Glomerular visceral epithelial cell (primary cell): ENCODE measurements around the gene AXIN1.
"Not testable (repeated sequence)": the region's sequence is repeated elsewhere in the genome, so short reads cannot be mapped to it uniquely, and the experiment has no call there.

Source experiments
- DNase-seq: peaks from one replicate; pipeline ENCODE4 v3.0.0-alpha.2; 2016; ENCODE audit errors: extremely low spot score

AXIN1 gene, protein sequence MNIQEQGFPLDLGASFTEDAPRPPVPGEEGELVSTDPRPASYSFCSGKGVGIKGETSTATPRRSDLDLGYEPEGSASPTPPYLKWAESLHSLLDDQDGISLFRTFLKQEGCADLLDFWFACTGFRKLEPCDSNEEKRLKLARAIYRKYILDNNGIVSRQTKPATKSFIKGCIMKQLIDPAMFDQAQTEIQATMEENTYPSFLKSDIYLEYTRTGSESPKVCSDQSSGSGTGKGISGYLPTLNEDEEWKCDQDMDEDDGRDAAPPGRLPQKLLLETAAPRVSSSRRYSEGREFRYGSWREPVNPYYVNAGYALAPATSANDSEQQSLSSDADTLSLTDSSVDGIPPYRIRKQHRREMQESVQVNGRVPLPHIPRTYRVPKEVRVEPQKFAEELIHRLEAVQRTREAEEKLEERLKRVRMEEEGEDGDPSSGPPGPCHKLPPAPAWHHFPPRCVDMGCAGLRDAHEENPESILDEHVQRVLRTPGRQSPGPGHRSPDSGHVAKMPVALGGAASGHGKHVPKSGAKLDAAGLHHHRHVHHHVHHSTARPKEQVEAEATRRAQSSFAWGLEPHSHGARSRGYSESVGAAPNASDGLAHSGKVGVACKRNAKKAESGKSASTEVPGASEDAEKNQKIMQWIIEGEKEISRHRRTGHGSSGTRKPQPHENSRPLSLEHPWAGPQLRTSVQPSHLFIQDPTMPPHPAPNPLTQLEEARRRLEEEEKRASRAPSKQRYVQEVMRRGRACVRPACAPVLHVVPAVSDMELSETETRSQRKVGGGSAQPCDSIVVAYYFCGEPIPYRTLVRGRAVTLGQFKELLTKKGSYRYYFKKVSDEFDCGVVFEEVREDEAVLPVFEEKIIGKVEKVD

DNA sequence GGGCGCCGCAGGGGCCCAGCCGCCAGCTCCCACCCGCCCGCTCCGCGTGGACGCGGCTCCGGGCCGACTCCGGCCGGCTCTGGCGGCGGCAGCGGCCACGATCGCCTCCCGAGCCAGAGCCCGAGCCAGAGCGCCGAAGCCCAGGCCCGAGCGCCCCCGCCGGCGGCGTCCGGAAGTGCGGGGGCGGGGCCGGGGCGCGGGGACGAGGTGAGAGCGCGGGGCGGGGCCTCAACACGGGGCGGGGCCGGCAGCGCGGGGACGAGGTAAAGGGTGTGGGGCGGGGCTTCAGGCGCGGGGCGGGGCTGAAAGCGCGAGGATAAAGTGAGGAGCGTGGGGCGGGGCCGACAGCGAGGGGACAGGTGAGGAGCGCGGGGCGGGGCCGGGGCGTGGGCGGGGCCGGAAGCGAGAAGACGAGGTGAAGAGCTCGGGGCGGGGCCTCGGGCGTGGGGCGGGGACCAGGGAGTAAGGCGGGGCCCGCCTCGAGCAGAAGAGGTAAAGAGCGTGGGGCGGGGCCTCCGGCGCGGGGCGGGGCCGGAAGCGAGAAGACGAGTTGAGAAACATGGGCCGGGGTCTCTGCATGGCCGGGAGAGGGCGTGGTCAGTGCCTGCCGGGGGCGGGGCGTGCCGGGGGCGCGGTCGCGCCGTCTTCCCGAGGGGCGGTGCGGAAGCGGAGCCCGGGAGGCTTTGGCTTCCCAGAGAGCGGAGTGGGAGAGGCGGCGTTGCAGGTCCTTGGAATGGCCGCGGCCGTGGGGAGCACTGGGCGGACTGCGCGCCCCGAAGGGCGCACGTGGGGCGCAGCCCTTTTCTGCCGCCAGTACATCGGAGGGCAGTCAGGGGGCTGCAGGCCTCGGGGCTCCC lies at the start of gene AXIN1:
TSS of gene AXIN1 (minus strand) at position 177 of the 857 bp plus-strand sequence. CDS start 5,698 bp downstream, outside the sequence.
- peak; percentile 99 for DNase-seq

DNA sequence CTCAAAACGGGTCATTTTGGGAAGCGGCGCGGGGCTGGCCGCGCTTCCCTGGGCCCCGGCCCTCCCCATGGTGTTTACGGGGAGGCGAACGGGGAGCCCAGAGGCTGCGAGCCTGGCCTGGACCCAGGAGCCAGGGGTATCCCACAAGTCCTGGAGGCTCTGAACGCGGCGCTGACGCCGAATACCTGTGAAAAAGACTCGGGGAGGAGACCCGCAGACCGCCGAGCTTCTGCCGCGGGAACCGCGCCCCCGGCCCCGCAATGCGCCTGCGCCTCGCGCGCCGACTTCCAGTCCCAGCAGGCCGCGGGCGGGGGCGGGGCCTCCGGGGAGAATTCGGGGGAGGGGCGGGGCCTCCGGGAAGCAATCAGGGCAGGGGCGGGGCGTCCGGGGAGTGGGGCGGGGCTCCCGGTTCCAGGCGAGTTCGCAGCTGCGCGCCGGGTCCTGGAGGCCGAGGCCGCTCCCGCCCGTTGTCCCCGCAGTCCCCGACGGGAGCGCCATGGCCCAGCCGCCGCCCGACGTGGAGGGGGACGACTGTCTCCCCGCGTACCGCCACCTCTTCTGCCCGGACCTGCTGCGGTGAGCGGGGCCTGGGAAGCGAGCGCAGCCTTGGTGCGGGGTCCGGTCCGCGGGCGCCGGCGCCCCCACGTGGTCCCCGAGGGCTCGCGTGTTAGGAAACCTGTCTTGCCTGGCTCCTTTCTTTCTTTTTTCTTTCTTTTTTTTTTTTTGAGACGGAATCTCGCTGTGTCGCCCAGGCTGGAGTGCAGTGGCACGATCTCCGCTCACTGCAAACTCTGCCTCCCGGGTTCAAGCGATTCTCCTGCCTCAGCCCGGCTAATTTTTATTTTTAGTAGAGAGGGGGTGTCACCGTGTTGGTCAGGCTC lies 49.2 kb upstream of the AXIN1 start, which contains the start of gene DECR2:
TSS of gene DECR2 (plus strand) at position 418 of the 881 bp plus-strand sequence. CDS start at position 497, 79 bp downstream.
- peak; percentile 93 for DNase-seq

DNA sequence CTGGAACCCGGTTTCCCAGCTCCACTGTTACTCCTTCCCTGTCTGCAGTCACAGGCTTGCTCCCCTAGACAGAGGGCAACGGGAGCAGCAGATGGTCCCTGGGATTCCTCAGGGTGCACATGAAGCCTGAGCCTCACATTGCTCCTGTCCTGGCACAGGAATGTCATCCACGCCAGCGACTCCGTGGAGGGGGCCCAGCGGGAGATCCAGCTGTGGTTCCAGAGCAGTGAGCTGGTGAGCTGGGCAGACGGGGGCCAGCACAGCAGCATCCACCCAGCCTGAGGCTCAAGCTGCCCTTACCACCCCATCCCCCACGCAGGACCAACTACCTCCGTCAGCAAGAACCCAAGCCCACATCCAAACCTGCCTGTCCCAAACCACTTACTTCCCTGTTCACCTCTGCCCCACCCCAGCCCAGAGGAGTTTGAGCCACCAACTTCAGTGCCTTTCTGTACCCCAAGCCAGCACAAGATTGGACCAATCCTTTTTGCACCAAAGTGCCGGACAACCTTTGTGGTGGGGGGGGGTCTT lies 47.6 kb upstream of the AXIN1 start:
- DNase-seq = no peak

DNA sequence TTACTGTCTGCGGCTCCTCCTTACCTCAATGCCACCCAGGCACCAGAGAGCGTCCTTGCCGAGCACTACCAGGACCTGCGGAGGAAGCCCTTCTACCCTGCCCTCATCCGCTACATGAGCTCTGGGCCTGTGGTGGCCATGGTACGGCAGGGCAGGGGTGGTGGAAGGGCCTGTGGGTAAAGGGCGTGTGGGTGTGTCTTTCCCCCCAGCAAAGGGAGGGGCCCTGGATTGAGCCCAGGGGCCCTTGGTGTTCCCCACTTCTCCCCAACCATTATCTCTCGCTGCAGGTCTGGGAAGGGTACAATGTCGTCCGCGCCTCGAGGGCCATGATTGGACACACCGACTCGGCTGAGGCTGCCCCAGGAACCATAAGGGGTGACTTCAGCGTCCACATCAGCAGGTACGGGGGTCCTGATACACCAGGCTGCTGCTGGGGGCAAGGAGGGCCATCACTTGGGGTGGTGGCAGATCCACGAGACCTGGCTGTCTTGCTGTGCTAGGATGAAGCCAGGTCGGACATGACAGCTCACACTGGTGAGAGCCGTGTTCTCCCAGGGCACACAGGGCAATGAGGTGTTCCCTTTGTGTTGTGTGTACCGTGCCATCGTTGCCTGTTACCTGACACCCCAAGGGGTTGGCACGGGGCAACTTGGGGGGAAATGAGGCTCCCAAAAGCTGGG lies 47.0 kb upstream of the AXIN1 start:
- DNase-seq = no peak

DNA sequence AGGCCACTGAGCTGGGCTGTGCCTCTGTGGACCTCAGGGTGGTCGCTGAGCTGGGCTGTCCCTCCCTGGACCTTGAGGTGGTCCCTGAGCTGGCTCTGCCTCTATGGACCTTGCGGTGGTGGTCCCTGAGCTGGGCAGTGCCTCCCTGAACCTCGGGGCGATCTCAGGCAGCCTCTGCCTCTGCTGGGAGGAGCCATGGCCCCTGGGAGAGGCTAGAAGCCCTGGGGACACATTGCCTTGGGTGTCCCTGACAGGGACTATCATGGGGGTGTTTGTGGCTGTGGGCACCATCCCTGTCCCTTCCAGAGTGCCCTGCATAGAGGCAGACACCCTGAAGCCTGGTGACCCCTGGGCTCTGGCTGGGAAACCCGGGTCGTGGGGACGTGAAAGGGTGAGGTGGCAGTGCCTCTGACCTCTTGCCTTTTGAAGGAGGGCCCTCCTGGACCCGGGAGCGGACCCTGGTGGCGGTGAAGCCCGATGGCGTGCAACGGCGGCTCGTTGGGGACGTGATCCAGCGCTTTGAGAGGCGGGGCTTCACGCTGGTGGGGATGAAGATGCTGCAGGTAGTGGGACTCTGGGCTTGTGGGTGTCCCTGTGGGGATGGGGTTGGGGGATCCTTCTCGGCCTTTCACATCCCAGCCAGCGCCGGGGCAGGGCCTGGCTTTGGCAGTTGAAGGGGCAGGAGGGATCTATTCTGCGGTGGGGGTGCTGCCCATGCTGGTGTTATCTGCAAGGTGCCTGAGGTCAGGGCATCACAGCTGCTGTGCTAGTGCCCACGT lies 46.2 kb upstream of the AXIN1 start:
- no peak for DNase-seq

DNA sequence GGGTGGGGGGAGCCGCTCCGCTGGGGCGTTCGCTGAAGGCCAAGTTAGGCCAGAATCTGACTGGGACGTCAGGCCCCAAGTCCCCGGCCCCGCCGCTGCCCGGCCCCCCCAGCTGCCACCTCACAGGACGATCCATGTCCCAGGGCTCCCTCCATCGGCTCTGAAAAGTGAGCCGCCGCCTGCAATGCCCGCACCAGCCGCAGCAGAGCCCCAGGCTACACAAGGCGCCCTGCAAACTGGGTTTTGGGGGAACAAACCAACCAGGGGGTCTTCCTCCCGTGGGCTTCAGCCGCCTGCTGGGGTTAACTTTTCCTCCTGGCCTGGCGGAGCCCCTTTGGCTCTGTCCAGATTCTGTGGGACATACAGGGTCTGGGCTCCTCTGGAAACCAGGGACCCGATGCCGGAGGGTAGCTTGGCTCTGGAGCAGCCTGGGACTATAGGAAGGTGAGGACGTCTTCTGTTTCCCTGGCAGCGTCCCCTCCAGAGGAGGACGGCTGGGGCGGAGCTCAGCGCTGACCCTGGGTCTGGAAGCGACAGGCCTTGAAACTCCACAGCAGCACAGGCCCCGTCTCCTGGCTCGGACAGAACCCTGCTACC lies 45.3 kb upstream of the AXIN1 start:
- DNase-seq = peak; percentile 46

DNA sequence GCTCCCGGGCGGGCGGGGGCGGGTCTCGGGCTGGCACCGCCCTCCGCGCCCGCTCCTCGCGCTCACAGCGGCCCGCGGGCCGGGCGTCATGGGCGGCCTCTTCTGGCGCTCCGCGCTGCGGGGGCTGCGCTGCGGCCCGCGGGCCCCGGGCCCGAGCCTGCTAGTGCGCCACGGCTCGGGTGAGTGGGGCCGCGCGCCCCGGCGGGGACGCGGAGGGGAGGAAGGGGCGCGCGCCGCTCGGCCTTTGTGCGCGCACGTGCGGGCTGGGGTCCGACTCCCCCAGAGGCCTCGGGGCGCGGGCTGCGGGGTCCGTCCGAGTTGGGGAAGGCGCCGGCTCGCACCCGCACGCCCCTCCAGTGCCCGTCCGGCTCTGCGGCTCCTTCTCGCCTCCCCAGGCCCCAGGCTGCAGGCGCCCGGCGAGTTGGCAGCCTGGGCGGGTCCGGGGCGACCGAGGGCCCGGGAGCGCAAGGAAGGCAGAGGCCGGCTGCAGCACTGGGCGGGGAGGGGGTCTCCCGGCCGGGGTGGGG lies 44.7 kb upstream of the AXIN1 start, which contains the start of gene NME4:
TSS of gene NME4 (plus strand) at position 65 of the 527 bp plus-strand sequence. CDS start at position 89, 24 bp downstream.
- no peak for DNase-seq

DNA sequence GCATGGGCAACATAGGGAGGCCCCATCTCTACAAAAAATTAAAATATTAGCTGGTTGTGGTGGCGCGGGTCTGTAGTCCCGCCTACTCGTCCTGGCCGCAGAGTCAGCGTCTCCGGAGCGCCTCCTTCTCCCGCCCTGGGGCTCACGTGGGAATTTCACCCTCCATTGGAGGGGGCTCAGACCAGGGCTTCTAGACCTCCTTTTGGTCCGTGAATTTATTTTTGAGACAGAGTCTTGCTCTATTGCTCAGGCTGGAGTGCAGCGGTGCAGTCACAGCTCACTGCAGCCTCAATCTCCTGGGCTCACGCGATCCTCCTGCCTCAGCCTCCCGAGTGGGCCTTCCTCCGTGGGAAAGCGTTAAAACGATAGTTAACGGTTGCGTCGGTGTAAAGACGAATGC lies 44.1 kb upstream of the AXIN1 start:
- no peak for DNase-seq

DNA sequence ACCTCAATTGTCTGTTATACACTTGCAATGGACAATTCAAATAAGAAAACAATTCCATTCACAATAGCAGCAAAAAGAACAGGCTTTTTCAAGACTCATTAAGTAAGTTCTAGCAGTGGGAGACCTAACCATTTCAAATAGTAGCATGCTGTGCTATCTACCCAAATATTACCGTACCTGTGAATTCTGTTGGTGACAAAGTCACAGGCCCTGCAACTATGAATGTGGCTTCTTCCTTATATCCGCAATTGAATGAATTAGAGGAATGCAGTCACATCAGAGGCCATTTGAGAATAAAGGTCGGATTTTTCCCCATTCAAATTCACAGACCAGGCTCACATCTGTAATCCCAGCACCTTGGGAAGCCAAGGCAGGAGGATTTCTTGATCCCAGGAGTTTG lies 43.7 kb upstream of the AXIN1 start:
- DNase-seq = no peak

DNA sequence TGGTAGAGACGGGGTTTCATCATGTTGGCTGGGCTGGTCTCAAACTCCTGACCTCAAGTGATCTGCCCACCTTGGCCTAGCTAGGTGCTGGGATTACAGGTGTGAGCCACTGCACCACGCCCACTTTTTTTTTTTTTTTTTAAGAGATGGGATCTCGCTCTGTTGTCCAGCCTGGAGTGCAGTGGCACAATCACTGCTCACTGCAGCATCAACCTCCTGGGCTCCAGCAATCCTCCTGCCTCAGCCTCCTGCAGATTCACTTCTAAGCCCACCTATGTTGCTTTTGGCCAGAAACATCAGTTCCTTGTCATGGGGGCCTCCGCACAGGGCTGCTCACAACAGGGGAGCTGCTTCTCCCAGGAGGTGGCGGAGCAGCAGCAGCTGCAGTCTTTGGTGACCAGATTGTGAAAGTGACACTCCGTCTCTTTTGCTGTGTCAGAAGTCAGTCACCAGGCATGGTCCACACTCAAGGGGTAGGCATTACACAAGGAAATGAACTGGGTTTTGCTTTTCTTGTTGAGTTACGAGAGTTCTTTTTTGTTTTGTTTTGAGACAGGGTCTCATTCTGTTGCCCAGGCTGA lies 40.0 kb upstream of the AXIN1 start:
- no peak for DNase-seq

DNA sequence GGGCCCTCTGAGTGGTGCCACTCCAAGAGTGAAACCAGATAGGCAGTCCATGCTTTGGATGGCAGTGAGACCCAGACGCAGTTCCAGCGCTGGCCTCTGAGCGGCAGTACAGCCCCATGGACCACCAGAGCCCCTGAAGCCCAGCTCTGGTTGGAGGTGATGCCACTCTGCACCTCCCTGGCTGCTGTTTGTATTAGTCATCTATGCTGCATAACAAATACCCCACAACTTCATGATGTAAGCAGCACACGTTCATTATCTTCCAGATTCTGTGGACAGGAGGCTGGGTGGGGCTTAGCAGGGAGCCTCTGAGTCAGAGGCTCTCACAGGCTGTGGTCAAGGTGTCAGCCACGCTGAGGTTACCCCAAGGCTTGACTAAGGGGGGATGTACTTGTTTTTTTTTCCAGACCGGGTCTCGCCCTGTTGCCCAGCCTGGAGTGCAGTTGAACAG lies 39.4 kb upstream of the AXIN1 start:
- peak; percentile 88 for DNase-seq

DNA sequence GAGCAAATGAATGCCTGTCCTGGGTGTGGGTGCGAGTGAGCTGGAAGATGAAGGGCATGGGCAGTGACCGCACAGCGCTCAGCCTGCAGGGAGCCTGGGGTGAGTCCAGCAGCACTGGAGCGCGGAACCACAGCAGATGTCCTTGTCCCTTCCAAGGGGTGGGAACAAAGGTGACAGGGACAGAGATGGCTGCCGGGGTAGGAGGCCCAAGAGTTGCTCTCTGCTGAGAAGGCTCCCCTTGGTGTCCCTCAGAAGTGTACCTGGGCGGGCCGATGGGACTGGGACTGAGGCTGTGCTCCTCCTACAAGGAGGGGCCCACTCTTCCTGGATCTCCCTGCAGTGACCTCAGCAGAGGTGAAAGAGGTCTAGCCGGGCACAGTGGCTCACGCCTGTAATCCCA lies 36.8 kb upstream of the AXIN1 start:
- DNase-seq = no peak

DNA sequence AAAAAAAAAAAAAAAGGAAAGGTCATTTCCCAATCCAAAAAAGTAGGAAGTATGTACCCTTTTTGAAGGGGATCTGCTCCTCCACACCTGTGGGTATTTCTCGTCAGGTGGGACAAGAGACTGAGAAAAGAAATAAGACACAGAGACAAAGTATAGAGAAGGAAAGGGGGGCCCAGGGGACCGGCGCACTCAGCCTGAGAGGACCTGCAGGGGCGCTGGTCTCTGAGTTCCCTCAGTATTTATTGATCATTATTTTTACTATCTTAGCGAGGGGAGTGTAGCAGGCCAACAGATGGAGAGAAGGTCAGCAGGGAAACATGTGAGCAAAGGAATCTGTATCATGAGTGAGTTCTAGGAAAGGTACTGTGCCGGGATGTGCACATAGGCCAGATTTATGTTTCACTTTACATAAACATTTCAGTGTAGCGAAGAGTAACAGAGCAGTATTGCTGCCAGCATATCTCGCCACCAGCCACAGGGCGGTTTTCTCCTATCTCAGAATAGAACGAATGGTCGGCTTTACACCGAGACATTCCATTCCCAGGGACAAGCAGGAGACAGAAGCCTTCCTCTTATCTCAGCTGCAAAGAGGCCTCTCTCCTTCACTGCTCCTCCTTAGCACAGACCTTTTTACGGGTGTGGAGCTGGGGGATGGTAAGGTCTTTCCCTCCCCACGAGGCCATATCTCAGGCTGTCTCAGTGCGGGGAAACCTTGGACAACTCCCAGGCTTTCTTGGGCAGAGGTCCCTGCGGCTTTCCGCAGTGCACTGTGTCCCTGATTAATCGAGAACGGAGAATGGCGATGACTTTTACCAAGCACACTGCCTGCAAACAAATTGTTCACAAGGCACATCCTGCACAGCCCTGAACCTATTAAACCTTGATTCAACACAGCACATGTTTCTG lies 35.5 kb upstream of the AXIN1 start:
- DNase-seq = not testable (repeated sequence)

DNA sequence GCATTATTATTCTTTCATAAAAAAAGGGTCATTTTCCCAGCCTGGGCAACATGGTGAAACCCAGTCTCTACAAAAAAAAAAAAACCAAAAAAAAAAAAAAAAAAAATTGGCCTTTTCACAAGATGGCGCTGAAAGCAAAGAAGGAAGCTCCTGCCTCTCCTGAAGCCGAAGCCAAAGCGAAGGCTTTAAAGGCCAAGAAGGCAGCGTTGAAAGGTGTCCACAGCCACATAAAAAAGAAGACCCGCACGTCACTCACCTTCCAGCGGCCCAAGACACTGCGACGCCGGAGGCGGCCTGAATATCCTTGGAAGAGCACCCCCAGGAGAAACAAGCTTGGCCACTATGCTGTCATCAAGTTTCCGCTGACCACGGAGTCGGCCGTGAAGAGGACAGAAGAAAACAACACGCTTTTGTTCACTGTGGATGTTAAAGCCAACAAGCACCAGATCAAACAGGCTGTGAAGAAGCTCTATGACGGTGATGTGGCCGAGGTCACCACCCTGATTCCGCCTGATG lies 34.2 kb upstream of the AXIN1 start:
- no peak for DNase-seq

DNA sequence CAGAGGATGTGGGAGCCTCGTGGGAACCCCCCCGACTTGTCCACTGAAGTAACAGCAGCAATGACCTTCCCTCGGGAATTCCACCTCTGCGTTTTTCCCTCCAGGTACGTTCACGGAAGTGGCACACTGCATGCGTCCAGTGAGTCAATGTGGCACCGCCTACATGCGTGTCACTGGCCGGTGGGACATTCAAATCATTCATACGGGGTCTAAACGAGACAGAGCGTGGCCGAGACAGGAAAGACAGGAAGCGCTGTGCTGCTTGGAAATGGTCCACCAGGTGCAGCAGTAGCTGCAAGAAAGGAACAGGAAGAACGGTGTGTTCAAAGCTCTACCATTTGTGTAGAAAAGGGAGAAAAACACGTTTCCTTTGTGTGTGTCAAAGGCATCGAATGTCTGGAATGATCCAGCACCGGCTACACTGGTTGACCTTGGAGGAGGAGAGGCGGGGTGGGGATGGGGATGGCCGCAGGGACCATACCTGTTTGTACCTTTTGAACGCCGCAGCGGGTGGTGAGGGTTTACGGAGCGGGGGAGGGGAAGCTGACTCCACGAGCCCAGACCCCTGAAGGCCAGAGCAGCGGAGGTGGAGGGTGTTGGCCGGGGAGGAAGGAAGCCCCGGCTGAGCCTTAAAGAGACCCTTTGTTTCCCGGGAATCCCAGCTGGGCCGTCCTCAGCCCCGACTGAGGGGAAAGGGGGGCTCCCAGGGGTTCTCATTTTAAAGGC lies 31.0 kb upstream of the AXIN1 start:
- no peak for DNase-seq
